GM23338 (cell line): ENCODE data around the gene ME2. TPM values are rescaled to one million over a fixed set of nuclear protein-coding genes. Genes with fewer than 3 reads are reported as not detected.

Experiments
- ATAC-seq: fragments of 200-7000 bp; cut with Tn5 transposase; 3 replicates; pipeline ENCODE4 v1.9.1; 2020
- DNase-seq: peaks from one replicate; pipeline ENCODE4 v3.0.0-alpha.2; 2015; ENCODE audit warnings: low spot score
- H2AFZ ChIP-seq: fragments of 200-600 bp; sonication (generic); 2 replicates; pipeline ENCODE4 v1.8.0; 2016; ENCODE audit warnings: antibody characterized with exemption, mild to moderate bottlenecking, moderate library complexity
- H3F3A ChIP-seq: fragments of 200-600 bp; sonication (generic); replicated peaks from 2 replicates; pipeline ENCODE4 v1.8.0; 2017; ENCODE audit warnings: antibody characterized with exemption, mixed run types, low read depth
- H3K27ac ChIP-seq: fragments of 200-600 bp; sonication (generic); 2 replicates; pipeline ENCODE4 v1.6.1; 2016; ENCODE audit warnings: low read depth
- H3K27me3 ChIP-seq: fragments of 200-600 bp; sonication (generic); 2 replicates; pipeline ENCODE4 v1.8.0; 2016; ENCODE audit warnings: mild to moderate bottlenecking, mixed run types, moderate library complexity; ENCODE audit not compliant: insufficient read depth
- H3K36me3 ChIP-seq: fragments of 200-600 bp; sonication (generic); 2 replicates; pipeline ENCODE4 v1.8.0; 2016; ENCODE audit warnings: mild to moderate bottlenecking; ENCODE audit not compliant: insufficient read depth
- H3K4me1 ChIP-seq: fragments of 200-600 bp; sonication (generic); 2 replicates; pipeline ENCODE4 v1.8.0; 2016; ENCODE audit warnings: mild to moderate bottlenecking, moderate library complexity; ENCODE audit not compliant: insufficient read depth
- H3K4me2 ChIP-seq: fragments of 200-600 bp; sonication (generic); 2 replicates; pipeline ENCODE4 v1.7.1; 2017; ENCODE audit warnings: mixed run types
- H3K4me3 ChIP-seq: fragments of 200-600 bp; sonication (generic); 2 replicates; pipeline ENCODE4 v1.6.1; 2016; ENCODE audit warnings: mixed run types
- H3K79me2 ChIP-seq: fragments of 200-600 bp; sonication (generic); replicated peaks from 2 replicates; pipeline ENCODE4 v1.8.0; 2017; ENCODE audit warnings: mild to moderate bottlenecking; ENCODE audit not compliant: insufficient read depth
- H3K9me2 ChIP-seq: fragments of 200-600 bp; sonication (generic); 2 replicates; pipeline ENCODE4 v1.8.0; 2017; ENCODE audit not compliant: insufficient read depth
- H4K20me1 ChIP-seq: fragments of 200-600 bp; sonication (generic); replicated peaks from 2 replicates; pipeline ENCODE4 v1.8.0; 2017; ENCODE audit warnings: mild to moderate bottlenecking; ENCODE audit not compliant: insufficient read depth
- H3K27ac Mint-ChIP-seq: 2 replicates; pipeline ENCODE4 v1.8.0; 2020; ENCODE audit warnings: inconsistent platforms, mild to moderate bottlenecking, moderate library complexity, mixed read lengths
- H3K27me3 Mint-ChIP-seq: 3 replicates; pipeline ENCODE4 v1.8.0; 2022; ENCODE audit warnings: low read depth, mild to moderate bottlenecking, moderate library complexity, mixed read lengths, inconsistent platforms; ENCODE audit not compliant: insufficient read depth, poor library complexity
- H3K36me3 Mint-ChIP-seq: 3 replicates; pipeline ENCODE4 v1.8.0; 2021; ENCODE audit warnings: low read depth, mild to moderate bottlenecking, inconsistent platforms, moderate library complexity, mixed read lengths
- H3K4me1 Mint-ChIP-seq: 3 replicates; pipeline ENCODE4 v1.8.0; 2020; ENCODE audit warnings: mild to moderate bottlenecking, inconsistent platforms, mixed read lengths
- H3K4me3 Mint-ChIP-seq: 3 replicates; pipeline ENCODE4 v1.8.0; 2021; ENCODE audit warnings: moderate library complexity, mild to moderate bottlenecking, inconsistent platforms, mixed read lengths
- H3K9me3 Mint-ChIP-seq: 3 replicates; pipeline ENCODE4 v1.8.0; 2020; ENCODE audit warnings: moderate library complexity, mild to moderate bottlenecking, inconsistent platforms, mixed read lengths
- CREB1 ChIP-seq: fragments of 250-450 bp; sonication (Bioruptor Pico); IDR thresholded peaks from 2 replicates; pipeline ENCODE4 v1.5.0; 2020; ENCODE audit warnings: low read depth, mild to moderate bottlenecking, moderate library complexity
- CTCF ChIP-seq, 2 experiments: fragments of 200-600 bp in 1 of 2; sonication (generic) in 1 of 2; conservative IDR thresholded peaks; 2 replicates each; pipeline versions ENCODE4 v1.5.1 to v1.6.1; 2016 to 2017; ENCODE audit warnings: antibody characterized with exemption in 2 of 2, low read depth in 2 of 2, mild to moderate bottlenecking in 2 of 2, moderate library complexity in 1 of 2
- ETS1 ChIP-seq: IDR thresholded peaks from 2 replicates; pipeline ENCODE4 v1.6.1; 2016; ENCODE audit warnings: antibody characterized with exemption
- EZH2 ChIP-seq: fragments of 200-600 bp; sonication (generic); IDR thresholded peaks from one replicate; pipeline ENCODE4 v1.8.0; 2017; ENCODE audit warnings: antibody characterized with exemption, mild to moderate bottlenecking, low read depth; ENCODE audit not compliant: unreplicated experiment
- EZH2phosphoT487 ChIP-seq: fragments of 200-600 bp; sonication (generic); IDR thresholded peaks from one replicate; pipeline ENCODE4 v1.8.1; 2018; ENCODE audit warnings: antibody characterized with exemption; ENCODE audit not compliant: unreplicated experiment
- JUNB ChIP-seq: IDR thresholded peaks from one replicate; pipeline ENCODE4 v1.6.1; 2016; ENCODE audit warnings: antibody characterized with exemption; ENCODE audit not compliant: unreplicated experiment
- NANOG ChIP-seq: IDR thresholded peaks from 2 replicates; pipeline ENCODE4 v1.6.1; 2016; ENCODE audit warnings: antibody characterized with exemption, borderline replicate concordance
- POLR2AphosphoS5 ChIP-seq: IDR thresholded peaks from 2 replicates; pipeline ENCODE4 v1.6.1; 2016; ENCODE audit warnings: antibody characterized with exemption, low read depth
- REST ChIP-seq: IDR thresholded peaks from one replicate; pipeline ENCODE4 v1.6.1; 2018; ENCODE audit warnings: antibody characterized with exemption; ENCODE audit not compliant: unreplicated experiment
- STAT1 ChIP-seq: IDR thresholded peaks from one replicate; pipeline ENCODE4 v1.6.1; 2016; ENCODE audit warnings: antibody characterized with exemption; ENCODE audit not compliant: unreplicated experiment
- ZNF114 ChIP-seq: fragments of 250-450 bp; sonication (Bioruptor Pico); IDR thresholded peaks from 2 replicates; pipeline ENCODE4 v1.5.0; 2020; ENCODE audit warnings: mild to moderate bottlenecking, moderate library complexity
- ZNF331 ChIP-seq: fragments of 250-450 bp; sonication (Bioruptor Pico); IDR thresholded peaks from 2 replicates; pipeline ENCODE4 v1.5.0; 2020; ENCODE audit warnings: low read depth, mild to moderate bottlenecking, moderate library complexity
- ZNF462 ChIP-seq: fragments of 250-450 bp; sonication (Bioruptor Pico); IDR thresholded peaks from 2 replicates; pipeline ENCODE4 v1.5.0; 2020; ENCODE audit warnings: mild to moderate bottlenecking, moderate library complexity
- polyA plus RNA-seq: library from polyadenylated mRNA; unstranded; fragments of >200 nt; fragmentation: Nextera tagmentation; extraction: Ambion mirVana; gene quantifications from 2 replicates; pipeline ENCODE4 v1.2.1, GENCODE V29; 2016
- total RNA-seq: library from RNA; depleted of rRNA; stranded (reverse); fragments of >200 nt; shearing (Covaris generic); gene quantifications from 2 replicates; pipeline ENCODE4 v1.2.3, GENCODE V29; 2014

ME2 gene
- total and polyA plus RNA-seq, 2 experiments from 2014 or later, result 61.0 to 102 TPM

GRCh38 chr18:50895350-50896045 lies 16.6 kb downstream of the ME2 start:
- Histone ChIP-seq H2AFZ (no peak overlapping the region), H3K36me3 (peaks cover 23% of the 10 kb centered on the region), H3K27ac (no peak overlapping the region), H4K20me1 (peaks cover 4% of the 10 kb centered on the region; the same call in 1 of the 2 replicates), H3K4me2 (no peak overlapping the region), H3K4me3 (no peak overlapping the region), H3K27me3 (no peaks in the 10 kb centered on the region), H3F3A (no peaks in the 10 kb centered on the region), H3K79me2 (peaks cover 41% of the 10 kb centered on the region), H3K4me1 (no peaks in the 10 kb centered on the region), H3K9me2 (no peaks in the 10 kb centered on the region)
- ATAC-seq (no peak), DNase-seq (no peak)
- Mint-ChIP-seq H3K4me3 (no peak overlapping the region), H3K36me3 (peaks cover 51% of the 10 kb centered on the region), H3K9me3 (peaks cover 15% of the 10 kb centered on the region), H3K27me3 (no peaks in the 10 kb centered on the region), H3K27ac (no peak overlapping the region), H3K4me1 (peaks cover 6% of the 10 kb centered on the region; the same call in 2 of the 3 replicates)
- TF ChIP-seq REST, result no peak
- no peak for TF ChIP-seq ZNF114 (CRISPR knock-in tag)
- no peak for TF ChIP-seq EZH2phosphoT487
- no peak for TF ChIP-seq ZNF331 (CRISPR knock-in tag)
- TF ChIP-seq CREB1 (CRISPR knock-in tag), result no peak
- no peak for TF ChIP-seq ETS1
- TF ChIP-seq EZH2, result no peak
- TF ChIP-seq JUNB, result no peak
- no peak for TF ChIP-seq NANOG
- TF ChIP-seq POLR2AphosphoS5, result no peak
- TF ChIP-seq CTCF (conservative IDR thresholded peaks at IDR 0.05; ENCODE audit: low read depth in 2 of 2), result no peak
- TF ChIP-seq STAT1, result no peak
- TF ChIP-seq ZNF462 (CRISPR knock-in tag), result no peak
